ENCODE results near the gene TMEM174. TPM values are rescaled to one million over a fixed set of nuclear protein-coding genes. Genes with fewer than 3 reads are reported as not detected.

The TMEM174 gene
- total and polyA plus RNA-seq, 2 donors (not counting 1 experiment from before 2014, with no cell fraction given), result not detected

DNA sequence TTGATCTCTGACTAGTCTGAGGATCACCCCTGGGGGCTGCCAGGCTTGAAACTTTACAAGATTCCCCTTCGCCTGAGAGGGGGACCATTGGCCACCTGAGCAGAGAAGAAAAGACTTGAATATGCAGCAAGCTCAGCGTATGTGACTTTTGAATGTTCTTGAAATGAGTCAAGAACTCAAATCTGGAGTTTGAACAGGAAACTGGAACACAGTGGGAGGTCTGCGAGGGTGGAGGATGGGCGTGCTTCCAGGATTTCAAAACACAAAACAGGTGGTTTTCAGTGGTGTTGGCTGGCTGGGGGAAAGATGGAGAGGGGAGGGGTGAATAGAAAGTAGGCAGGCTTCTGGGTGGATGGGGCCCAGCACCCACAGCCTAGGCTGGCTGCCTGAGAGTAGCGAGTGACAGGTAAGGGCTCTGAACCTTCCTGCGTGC lies 40.6 kb downstream of the TMEM174 start:
- no peak overlapping the region for H3K4me3 ChIP-seq (replicated peaks in 1 of 4; ENCODE audit: control extremely low read depth in 1 of 4, insufficient read depth in 1 of 4, low read depth in 3 of 4, low read length in 4 of 4)
- DNase-seq (ENCODE audit: low read depth in 2 of 2), result peak; percentile 68 to 92
- no peak overlapping the region for H2AFZ ChIP-seq (ENCODE audit: low read length)
- H3K27me3 ChIP-seq (ENCODE audit: control insufficient read depth, insufficient read depth, low read length), result peaks cover 10% of the 10 kb centered on the region
- no peaks in the 10 kb centered on the region for H3K36me3 ChIP-seq (ENCODE audit: control insufficient read depth, insufficient read depth, low read length)
- no peak for TF ChIP-seq EZH2 (IDR thresholded peaks at IDR 0.05; ENCODE audit: low read length, missing control alignments)
- TF ChIP-seq, protein P1, sequence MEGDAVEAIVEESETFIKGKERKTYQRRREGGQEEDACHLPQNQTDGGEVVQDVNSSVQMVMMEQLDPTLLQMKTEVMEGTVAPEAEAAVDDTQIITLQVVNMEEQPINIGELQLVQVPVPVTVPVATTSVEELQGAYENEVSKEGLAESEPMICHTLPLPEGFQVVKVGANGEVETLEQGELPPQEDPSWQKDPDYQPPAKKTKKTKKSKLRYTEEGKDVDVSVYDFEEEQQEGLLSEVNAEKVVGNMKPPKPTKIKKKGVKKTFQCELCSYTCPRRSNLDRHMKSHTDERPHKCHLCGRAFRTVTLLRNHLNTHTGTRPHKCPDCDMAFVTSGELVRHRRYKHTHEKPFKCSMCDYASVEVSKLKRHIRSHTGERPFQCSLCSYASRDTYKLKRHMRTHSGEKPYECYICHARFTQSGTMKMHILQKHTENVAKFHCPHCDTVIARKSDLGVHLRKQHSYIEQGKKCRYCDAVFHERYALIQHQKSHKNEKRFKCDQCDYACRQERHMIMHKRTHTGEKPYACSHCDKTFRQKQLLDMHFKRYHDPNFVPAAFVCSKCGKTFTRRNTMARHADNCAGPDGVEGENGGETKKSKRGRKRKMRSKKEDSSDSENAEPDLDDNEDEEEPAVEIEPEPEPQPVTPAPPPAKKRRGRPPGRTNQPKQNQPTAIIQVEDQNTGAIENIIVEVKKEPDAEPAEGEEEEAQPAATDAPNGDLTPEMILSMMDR (conservative IDR thresholded peaks at IDR 0.05 in 1 of 2, IDR thresholded peaks at IDR 0.05 in 1 of 2; ENCODE audit: low read depth in 1 of 2, low read length in 2 of 2), result no peak
- no peaks in the 10 kb centered on the region for H4K20me1 ChIP-seq (ENCODE audit: control insufficient read depth, extremely low read depth, insufficient read depth, low read length)
- no peaks in the 10 kb centered on the region for H3K4me1 ChIP-seq (ENCODE audit: control insufficient read depth, extremely low read depth, insufficient read depth, low read length)
- no peak overlapping the region for H3K27ac ChIP-seq (ENCODE audit: insufficient read depth, low read length)
- H3K4me2 ChIP-seq (ENCODE audit: extremely low read depth, insufficient read depth, low read length), result no peak overlapping the region
- H3K79me2 ChIP-seq (ENCODE audit: control insufficient read depth, insufficient read depth, low read length), result no peaks in the 10 kb centered on the region
- H3K9me3 ChIP-seq (ENCODE audit: control insufficient read depth, insufficient read depth, low read depth, low read length), result no peaks in the 10 kb centered on the region
- H3K9ac ChIP-seq (ENCODE audit: insufficient read depth, low read length), result no peak overlapping the region

- Histone ChIP-seq H3K27me3 (ENCODE audit: control insufficient read depth, insufficient read depth, low read length) (peaks cover 10% of the 10 kb centered on the region), H3K9ac (ENCODE audit: insufficient read depth, low read length) (no peak overlapping the region), H4K20me1 (ENCODE audit: control insufficient read depth, extremely low read depth, insufficient read depth, low read length) (no peaks in the 10 kb centered on the region), H3K36me3 (ENCODE audit: control insufficient read depth, insufficient read depth, low read length) (no peaks in the 10 kb centered on the region), H3K4me3 (replicated peaks in 1 of 4; ENCODE audit: control extremely low read depth in 1 of 4, insufficient read depth in 1 of 4, low read depth in 3 of 4, low read length in 4 of 4) (no peak overlapping the region), H2AFZ (ENCODE audit: low read length) (no peak overlapping the region), H3K4me1 (ENCODE audit: control insufficient read depth, extremely low read depth, insufficient read depth, low read length) (no peaks in the 10 kb centered on the region), H3K4me2 (ENCODE audit: extremely low read depth, insufficient read depth, low read length) (no peak overlapping the region), H3K79me2 (ENCODE audit: control insufficient read depth, insufficient read depth, low read length) (no peaks in the 10 kb centered on the region), H3K27ac (ENCODE audit: insufficient read depth, low read length) (no peak overlapping the region), H3K9me3 (ENCODE audit: control insufficient read depth, insufficient read depth, low read depth, low read length) (no peaks in the 10 kb centered on the region)
- TF ChIP-seq, protein P1 (conservative IDR thresholded peaks at IDR 0.05 in 1 of 2, IDR thresholded peaks at IDR 0.05 in 1 of 2; ENCODE audit: low read depth in 1 of 2, low read length in 2 of 2), result no peak
- no peak for TF ChIP-seq EZH2 (IDR thresholded peaks at IDR 0.05; ENCODE audit: low read length, missing control alignments)
- DNase-seq (ENCODE audit: low read depth in 2 of 2), result no peak
Measured at GRCh38 chr5:73214306-73214705, 41.3 kb downstream of the TMEM174 start.

DNA sequence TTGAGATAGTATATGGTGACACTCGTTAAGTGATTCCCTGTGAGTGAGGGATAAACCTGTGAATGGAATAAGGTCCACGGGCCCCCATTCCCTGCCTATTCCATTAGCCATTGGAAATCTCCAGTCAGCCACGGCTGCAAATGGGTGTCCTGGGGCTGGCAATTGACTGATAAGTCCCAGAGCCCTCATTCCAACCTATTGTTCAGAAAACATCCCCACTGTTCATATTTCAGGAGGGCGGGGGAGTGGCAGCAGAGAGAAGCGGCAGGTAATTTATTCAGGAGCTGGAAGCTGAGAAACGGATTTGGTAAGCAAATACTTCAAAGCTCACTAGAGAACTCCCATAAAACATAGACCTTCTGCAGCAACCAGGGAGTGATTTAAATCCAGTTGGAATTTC lies 42.0 kb downstream of the TMEM174 start:
- Histone ChIP-seq H3K4me1 (ENCODE audit: control insufficient read depth, extremely low read depth, insufficient read depth, low read length) (no peaks in the 10 kb centered on the region), H3K36me3 (ENCODE audit: control insufficient read depth, insufficient read depth, low read length) (no peaks in the 10 kb centered on the region), H3K4me3 (replicated peaks in 1 of 4; ENCODE audit: control extremely low read depth in 1 of 4, insufficient read depth in 1 of 4, low read depth in 3 of 4, low read length in 4 of 4) (no peak overlapping the region), H4K20me1 (ENCODE audit: control insufficient read depth, extremely low read depth, insufficient read depth, low read length) (no peaks in the 10 kb centered on the region), H2AFZ (ENCODE audit: low read length) (no peak overlapping the region), H3K27ac (ENCODE audit: insufficient read depth, low read length) (no peak overlapping the region), H3K27me3 (ENCODE audit: control insufficient read depth, insufficient read depth, low read length) (peaks cover 10% of the 10 kb centered on the region), H3K79me2 (ENCODE audit: control insufficient read depth, insufficient read depth, low read length) (no peaks in the 10 kb centered on the region), H3K4me2 (ENCODE audit: extremely low read depth, insufficient read depth, low read length) (no peak overlapping the region), H3K9me3 (ENCODE audit: control insufficient read depth, insufficient read depth, low read depth, low read length) (no peaks in the 10 kb centered on the region), H3K9ac (ENCODE audit: insufficient read depth, low read length) (no peak overlapping the region)
- no peak for TF ChIP-seq EZH2 (IDR thresholded peaks at IDR 0.05; ENCODE audit: low read length, missing control alignments)
- TF ChIP-seq, protein P1 (conservative IDR thresholded peaks at IDR 0.05 in 1 of 2, IDR thresholded peaks at IDR 0.05 in 1 of 2; ENCODE audit: low read depth in 1 of 2, low read length in 2 of 2), result no peak
- DNase-seq (ENCODE audit: low read depth in 2 of 2), result no peak
